ENCODE data around the gene MED15.

Gene MED15

DNA sequence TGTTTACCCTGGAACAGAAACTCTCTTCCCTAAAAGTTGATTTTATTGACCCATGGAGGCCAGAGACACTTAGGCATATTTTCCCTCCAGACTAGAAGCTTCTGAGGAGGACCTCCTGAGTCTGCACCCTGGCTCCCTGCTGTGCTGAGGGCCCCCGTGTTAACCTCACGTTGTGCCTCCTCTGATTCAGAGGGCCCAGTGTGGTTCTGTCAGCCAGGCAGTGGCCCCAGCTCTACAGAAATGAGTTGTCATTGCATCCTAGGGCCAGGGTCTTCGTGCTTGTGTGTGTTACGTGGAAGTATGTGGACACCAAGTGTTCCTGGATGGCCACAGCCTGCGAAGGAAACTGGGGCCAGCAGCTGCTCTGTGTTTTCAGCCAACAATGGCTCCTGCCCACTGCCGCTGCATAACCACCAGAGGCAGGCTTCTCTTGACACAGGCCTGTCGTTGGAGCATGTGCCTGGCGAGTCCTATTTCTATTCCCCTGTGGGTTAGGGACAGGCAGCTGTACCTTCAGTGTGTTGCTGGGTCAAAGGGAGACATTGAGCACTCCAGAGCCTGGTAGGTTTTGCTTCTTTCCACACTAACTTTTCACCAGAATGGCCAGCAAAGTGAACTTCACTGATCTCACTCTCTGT lies 44.5 kb downstream of the MED15 start:
- H3K27me3 ChIP-seq (ENCODE audit: insufficient read depth, low read length, poor library complexity): no peaks in the 10 kb centered on the region
- H2BK5ac ChIP-seq (ENCODE audit: low read length): no peak overlapping the region
- H3K36me3 ChIP-seq (ENCODE audit: control insufficient read depth, insufficient read depth, low read length): peaks cover 8% of the 10 kb centered on the region
- peaks cover 7% of the 10 kb centered on the region for H3K79me2 ChIP-seq (ENCODE audit: control insufficient read depth, insufficient read depth, low read length)
- no peak overlapping the region for H3K23ac ChIP-seq (ENCODE audit: low read length)
- DNase-seq: no peak
- WGBS (ENCODE audit: extremely low coverage, insufficient coverage, low lambda C conversion rate): no CpG with 5 or more reads among the region's 8 CpGs
- H3K56ac ChIP-seq (ENCODE audit: low read length): no peak overlapping the region
- H3K79me1 ChIP-seq (ENCODE audit: low read length): peaks cover 16% of the 10 kb centered on the region
- no peak overlapping the region for H3K9ac ChIP-seq (ENCODE audit: low read length)
- H3K4me1 ChIP-seq (ENCODE audit: control insufficient read depth, low read depth, low read length): no peaks in the 10 kb centered on the region
- H3K4ac ChIP-seq (ENCODE audit: low read depth, low read length): no peak overlapping the region
- H3K27ac ChIP-seq (ENCODE audit: low read depth, low read length): no peak overlapping the region
- H2BK15ac ChIP-seq (replicated peaks; ENCODE audit: low read depth): no peak overlapping the region
- no peak overlapping the region for H4K8ac ChIP-seq (ENCODE audit: low read depth, low read length)
- no peak overlapping the region for H2BK120ac ChIP-seq (ENCODE audit: low read depth, low read length)
- H4K5ac ChIP-seq (ENCODE audit: low read length): no peak overlapping the region
- H3K4me2 ChIP-seq (ENCODE audit: low read length): no peak overlapping the region
- no peak overlapping the region for H3K4me3 ChIP-seq (ENCODE audit: low read length)
- no peak overlapping the region for H3K18ac ChIP-seq (ENCODE audit: low read length)
- H2AK5ac ChIP-seq (ENCODE audit: low read length): no peak overlapping the region

DNA sequence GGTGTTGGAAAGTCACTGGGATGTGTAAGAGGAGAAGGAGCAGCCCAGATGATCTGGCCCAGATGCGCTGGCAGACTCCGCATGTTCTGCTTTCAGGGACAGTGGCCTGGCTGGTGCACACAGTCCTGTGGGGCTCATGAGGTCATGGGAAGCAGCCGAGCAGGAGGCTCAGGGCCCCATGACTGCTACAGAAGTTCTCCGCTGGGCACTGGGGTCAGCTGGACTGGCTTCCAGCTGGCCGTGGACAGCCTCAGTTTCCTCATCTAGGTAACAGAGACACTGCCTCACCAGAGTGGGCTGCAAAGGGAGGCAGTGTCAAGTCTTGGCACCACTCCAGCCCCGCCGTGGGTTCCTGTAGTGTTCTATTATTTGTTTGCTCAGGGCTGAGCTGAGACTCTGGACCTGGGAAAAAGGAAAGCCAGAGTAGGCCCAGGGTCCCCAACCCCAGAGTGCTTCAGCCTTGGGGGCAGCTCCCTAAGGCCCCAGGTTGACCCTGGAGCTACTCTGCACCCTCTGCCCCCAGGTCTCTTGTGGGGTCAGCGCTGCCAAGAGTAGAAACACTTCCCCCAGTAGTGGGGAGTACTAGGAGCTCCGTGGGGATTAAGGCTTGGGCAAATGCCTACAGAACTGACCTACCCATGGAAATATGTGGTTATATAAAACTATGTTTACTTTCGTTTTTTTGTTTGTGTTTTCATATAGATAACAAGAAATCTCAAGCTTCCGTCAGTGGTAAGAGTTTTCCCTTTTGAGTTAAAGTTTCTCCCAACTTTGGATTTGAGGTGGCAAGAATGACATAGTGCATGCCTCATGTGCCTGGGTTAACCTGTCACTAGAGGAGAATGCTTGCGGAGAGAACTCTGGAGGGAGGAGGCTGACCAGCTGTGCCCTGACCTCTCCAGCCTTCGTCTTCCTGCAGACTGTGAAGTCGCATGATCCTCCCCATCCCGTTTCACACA lies 45.3 kb downstream of the MED15 start:
- no CpG with 5 or more reads among the region's 15 CpGs for WGBS (ENCODE audit: extremely low coverage, insufficient coverage, low lambda C conversion rate)
- peaks cover 8% of the 10 kb centered on the region for H3K36me3 ChIP-seq (ENCODE audit: control insufficient read depth, insufficient read depth, low read length)
- no peak overlapping the region for H3K4ac ChIP-seq (ENCODE audit: low read depth, low read length)

DNA sequence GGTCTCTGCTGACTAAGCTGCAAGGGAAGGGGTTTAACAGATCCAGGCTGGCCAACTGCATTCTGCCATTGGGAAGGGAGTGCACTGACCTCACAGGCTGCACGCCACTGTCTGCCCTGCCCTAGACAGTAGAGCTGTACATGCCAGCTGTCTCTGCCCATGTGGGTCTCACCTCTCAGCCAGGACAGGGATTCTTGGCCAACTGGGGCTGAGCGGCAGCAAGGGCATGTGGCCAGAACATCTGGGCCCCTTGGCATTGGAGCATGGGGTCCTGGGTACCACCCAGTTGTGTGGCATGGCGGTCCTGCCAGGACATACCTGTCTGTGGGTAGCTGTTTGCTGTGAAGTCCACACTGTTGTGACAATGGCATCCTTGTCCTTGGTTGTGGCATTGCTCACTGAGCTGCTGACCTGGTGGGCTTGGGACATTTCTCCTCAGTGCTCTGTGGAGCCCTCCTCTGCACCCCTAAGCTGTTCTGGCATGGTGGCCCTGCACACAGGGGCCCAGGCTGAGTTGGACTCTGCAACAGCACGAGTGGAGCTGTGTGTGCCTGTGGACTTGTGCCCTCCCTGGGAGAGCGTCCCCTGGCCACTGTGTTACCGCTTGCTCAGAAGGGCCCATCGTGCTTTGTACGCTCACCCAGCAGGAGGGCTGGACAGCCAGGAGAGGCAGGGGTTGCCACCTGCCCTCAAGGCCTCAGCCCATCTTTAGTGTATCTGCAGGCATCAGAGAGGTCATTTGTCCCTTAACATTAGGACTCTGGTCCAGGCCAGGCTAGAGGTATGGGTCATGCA lies 46.7 kb downstream of the MED15 start:
- Histone ChIP-seq H2BK15ac (replicated peaks; ENCODE audit: low read depth) (no peak overlapping the region), H3K4me3 (ENCODE audit: low read length) (no peak overlapping the region), H2AK5ac (ENCODE audit: low read length) (no peak overlapping the region), H3K79me2 (ENCODE audit: control insufficient read depth, insufficient read depth, low read length) (peaks cover 2% of the 10 kb centered on the region), H3K4me2 (ENCODE audit: low read length) (no peak overlapping the region), H3K79me1 (ENCODE audit: low read length) (peaks cover 12% of the 10 kb centered on the region), H3K27me3 (ENCODE audit: insufficient read depth, low read length, poor library complexity) (no peaks in the 10 kb centered on the region), H4K8ac (ENCODE audit: low read depth, low read length) (no peak overlapping the region), H3K27ac (ENCODE audit: low read depth, low read length) (no peak overlapping the region), H3K36me3 (ENCODE audit: control insufficient read depth, insufficient read depth, low read length) (peaks cover 14% of the 10 kb centered on the region), H4K5ac (ENCODE audit: low read length) (no peak overlapping the region), H3K4ac (ENCODE audit: low read depth, low read length) (no peak overlapping the region), H3K4me1 (ENCODE audit: control insufficient read depth, low read depth, low read length) (no peaks in the 10 kb centered on the region), H3K9ac (ENCODE audit: low read length) (no peak overlapping the region), H2BK120ac (ENCODE audit: low read depth, low read length) (no peak overlapping the region), H3K23ac (ENCODE audit: low read length) (no peak overlapping the region), H2BK5ac (ENCODE audit: low read length) (no peak overlapping the region), H3K18ac (ENCODE audit: low read length) (no peak overlapping the region), H3K56ac (ENCODE audit: low read length) (no peak overlapping the region)
- no peak for DNase-seq
- no CpG with 5 or more reads among the region's 8 CpGs for WGBS (ENCODE audit: extremely low coverage, insufficient coverage, low lambda C conversion rate)

More for the DNA sequence above, 45.3 kb downstream of the MED15 start:
- no peak overlapping the region for H2AK5ac ChIP-seq (ENCODE audit: low read length)
- H3K4me3 ChIP-seq (ENCODE audit: low read length): no peak overlapping the region
- H2BK5ac ChIP-seq (ENCODE audit: low read length): no peak overlapping the region
- H3K27ac ChIP-seq (ENCODE audit: low read depth, low read length): no peak overlapping the region
- no peak overlapping the region for H3K56ac ChIP-seq (ENCODE audit: low read length)
- no peak overlapping the region for H4K8ac ChIP-seq (ENCODE audit: low read depth, low read length)
- peaks cover 7% of the 10 kb centered on the region for H3K79me2 ChIP-seq (ENCODE audit: control insufficient read depth, insufficient read depth, low read length)
- H3K23ac ChIP-seq (ENCODE audit: low read length): no peak overlapping the region
- no peaks in the 10 kb centered on the region for H3K4me1 ChIP-seq (ENCODE audit: control insufficient read depth, low read depth, low read length)
- no peak for DNase-seq
- no peak overlapping the region for H4K5ac ChIP-seq (ENCODE audit: low read length)
- no peak overlapping the region for H3K18ac ChIP-seq (ENCODE audit: low read length)
- no peak overlapping the region for H3K4me2 ChIP-seq (ENCODE audit: low read length)
- no peak overlapping the region for H2BK15ac ChIP-seq (replicated peaks; ENCODE audit: low read depth)
- no peaks in the 10 kb centered on the region for H3K27me3 ChIP-seq (ENCODE audit: insufficient read depth, low read length, poor library complexity)
- H3K9ac ChIP-seq (ENCODE audit: low read length): no peak overlapping the region
- H3K79me1 ChIP-seq (ENCODE audit: low read length): peaks cover 16% of the 10 kb centered on the region
- no peak overlapping the region for H2BK120ac ChIP-seq (ENCODE audit: low read depth, low read length)

GRCh38 chr22:20554824-20555223 lies 47.4 kb downstream of the MED15 start:
- no peak overlapping the region for H4K8ac ChIP-seq (ENCODE audit: low read depth, low read length)
- no peak for DNase-seq
- H3K79me1 ChIP-seq (ENCODE audit: low read length): peaks cover 9% of the 10 kb centered on the region
- H3K27me3 ChIP-seq (ENCODE audit: insufficient read depth, low read length, poor library complexity): no peaks in the 10 kb centered on the region
- H2BK5ac ChIP-seq (ENCODE audit: low read length): no peak overlapping the region
- H3K4ac ChIP-seq (ENCODE audit: low read depth, low read length): no peak overlapping the region
- H3K4me3 ChIP-seq (ENCODE audit: low read length): no peak overlapping the region
- H3K9ac ChIP-seq (ENCODE audit: low read length): no peak overlapping the region
- H2AK5ac ChIP-seq (ENCODE audit: low read length): no peak overlapping the region
- H3K18ac ChIP-seq (ENCODE audit: low read length): no peak overlapping the region
- no peak overlapping the region for H2BK15ac ChIP-seq (replicated peaks; ENCODE audit: low read depth)
- WGBS (ENCODE audit: extremely low coverage, insufficient coverage, low lambda C conversion rate): no CpG with 5 or more reads among the region's 14 CpGs
- no peak overlapping the region for H4K5ac ChIP-seq (ENCODE audit: low read length)
- no peak overlapping the region for H3K23ac ChIP-seq (ENCODE audit: low read length)
- no peak overlapping the region for H3K27ac ChIP-seq (ENCODE audit: low read depth, low read length)
- no peaks in the 10 kb centered on the region for H3K79me2 ChIP-seq (ENCODE audit: control insufficient read depth, insufficient read depth, low read length)
- H3K4me2 ChIP-seq (ENCODE audit: low read length): no peak overlapping the region
- no peak overlapping the region for H3K56ac ChIP-seq (ENCODE audit: low read length)
- peaks cover 16% of the 10 kb centered on the region for H3K36me3 ChIP-seq (ENCODE audit: control insufficient read depth, insufficient read depth, low read length)
- no peaks in the 10 kb centered on the region for H3K4me1 ChIP-seq (ENCODE audit: control insufficient read depth, low read depth, low read length)
- no peak overlapping the region for H2BK120ac ChIP-seq (ENCODE audit: low read depth, low read length)

- H3K18ac ChIP-seq (ENCODE audit: low read length): no peak overlapping the region
- H3K4me2 ChIP-seq (ENCODE audit: low read length): no peak overlapping the region
- H3K27ac ChIP-seq (ENCODE audit: low read depth, low read length): no peak overlapping the region
- H3K79me1 ChIP-seq (ENCODE audit: low read length): peaks cover 2% of the 10 kb centered on the region
- H3K9ac ChIP-seq (ENCODE audit: low read length): no peak overlapping the region
- H3K23ac ChIP-seq (ENCODE audit: low read length): no peak overlapping the region
- no peak overlapping the region for H2BK15ac ChIP-seq (replicated peaks; ENCODE audit: low read depth)
- H3K4ac ChIP-seq (ENCODE audit: low read depth, low read length): no peak overlapping the region
- DNase-seq: no peak
- no peaks in the 10 kb centered on the region for H3K4me1 ChIP-seq (ENCODE audit: control insufficient read depth, low read depth, low read length)
- peaks cover 7% of the 10 kb centered on the region for H3K36me3 ChIP-seq (ENCODE audit: control insufficient read depth, insufficient read depth, low read length)
- H2BK120ac ChIP-seq (ENCODE audit: low read depth, low read length): no peak overlapping the region
- H4K8ac ChIP-seq (ENCODE audit: low read depth, low read length): no peak overlapping the region
- H3K56ac ChIP-seq (ENCODE audit: low read length): no peak overlapping the region
- no peak overlapping the region for H2BK5ac ChIP-seq (ENCODE audit: low read length)
- no peaks in the 10 kb centered on the region for H3K27me3 ChIP-seq (ENCODE audit: insufficient read depth, low read length, poor library complexity)
- H3K79me2 ChIP-seq (ENCODE audit: control insufficient read depth, insufficient read depth, low read length): no peaks in the 10 kb centered on the region
- H2AK5ac ChIP-seq (ENCODE audit: low read length): no peak overlapping the region
- no peak overlapping the region for H4K5ac ChIP-seq (ENCODE audit: low read length)
- no CpG with 5 or more reads among the region's 2 CpGs for WGBS (ENCODE audit: extremely low coverage, insufficient coverage, low lambda C conversion rate)
- no peak overlapping the region for H3K4me3 ChIP-seq (ENCODE audit: low read length)
These were observed 51.1 kb downstream of the MED15 start for GRCh38 chr22:20558534-20558933.

All from mesendoderm (in vitro differentiated cells).